ENCODE data around the gene TAB2.

GRCh38 chr6:149334682-149335160, 17.2 kb downstream of the TAB2 start:
- TF ChIP-seq, protein P1, sequence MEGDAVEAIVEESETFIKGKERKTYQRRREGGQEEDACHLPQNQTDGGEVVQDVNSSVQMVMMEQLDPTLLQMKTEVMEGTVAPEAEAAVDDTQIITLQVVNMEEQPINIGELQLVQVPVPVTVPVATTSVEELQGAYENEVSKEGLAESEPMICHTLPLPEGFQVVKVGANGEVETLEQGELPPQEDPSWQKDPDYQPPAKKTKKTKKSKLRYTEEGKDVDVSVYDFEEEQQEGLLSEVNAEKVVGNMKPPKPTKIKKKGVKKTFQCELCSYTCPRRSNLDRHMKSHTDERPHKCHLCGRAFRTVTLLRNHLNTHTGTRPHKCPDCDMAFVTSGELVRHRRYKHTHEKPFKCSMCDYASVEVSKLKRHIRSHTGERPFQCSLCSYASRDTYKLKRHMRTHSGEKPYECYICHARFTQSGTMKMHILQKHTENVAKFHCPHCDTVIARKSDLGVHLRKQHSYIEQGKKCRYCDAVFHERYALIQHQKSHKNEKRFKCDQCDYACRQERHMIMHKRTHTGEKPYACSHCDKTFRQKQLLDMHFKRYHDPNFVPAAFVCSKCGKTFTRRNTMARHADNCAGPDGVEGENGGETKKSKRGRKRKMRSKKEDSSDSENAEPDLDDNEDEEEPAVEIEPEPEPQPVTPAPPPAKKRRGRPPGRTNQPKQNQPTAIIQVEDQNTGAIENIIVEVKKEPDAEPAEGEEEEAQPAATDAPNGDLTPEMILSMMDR (IDR thresholded peaks at IDR 0.05; ENCODE audit: low read depth, low read length), result no peak
- TF ChIP-seq EZH2phosphoT487 (IDR thresholded peaks at IDR 0.05; ENCODE audit: low read depth), result no peak
